HepG2 (cell line): Measurements from ENCODE around the gene CCDC97. TPM values are rescaled to one million over a fixed set of nuclear protein-coding genes. Genes with fewer than 3 reads are reported as not detected.
"Not testable (repeated sequence)": the region's sequence is repeated elsewhere in the genome, so short reads cannot be mapped to it uniquely, and the experiment has no call there.

Experiments used
- ATAC-seq: fragments of 200-7000 bp; cut with Tn5 transposase; 3 replicates; pipeline ENCODE4 v1.9.1; 2020; ENCODE audit warnings: mild to moderate bottlenecking, moderate library complexity
- BruUV-seq: library from RNA; stranded (reverse); fragments of 400-500 nt; replicated peaks from 2 replicates; lab custom pipeline; 2021; lab: Mats Ljungman, UMichigan
- CTCF ChIA-PET: fragments of 300-600 bp; formaldehyde crosslinking; extraction: SDS; loops from one replicate; lab custom pipeline; 2021; ENCODE audit warnings: low total read pairs, inconsistent platforms, low intra/inter-chr PET ratio; lab: Yijun Ruan, JAX
- POLR2A ChIA-PET: fragments of 350-600 bp; sonication (Branson Sonifier 250); formaldehyde crosslinking; loops from one replicate; lab custom pipeline; 2020; ENCODE audit warnings: antibody characterized with exemption, inconsistent platforms; lab: Yijun Ruan, JAX
- DNase-seq: peaks from one replicate; pipeline ENCODE4 v3.0.0-alpha.2; 2015; ENCODE audit warnings: low spot score
- FAIRE-seq: peaks from 3 replicates; lab custom pipeline; 2011; peaks lifted over from hg19 to GRCh38; lab: Jason Lieb, UNC
- H2AFZ ChIP-seq: one replicate; pipeline ENCODE4 v1.6.1; 2011; ENCODE audit warnings: low read length, inconsistent platforms
- H3K27ac ChIP-seq: fragments of 300-600 bp; 3 replicates; pipeline ENCODE4 v1.8.0; 2011; ENCODE audit warnings: mixed run types, mild to moderate bottlenecking, mixed read lengths, low read length, inconsistent platforms; ENCODE audit not compliant: insufficient read depth; ENCODE audit errors: extremely low read length
- H3K27me3 ChIP-seq, 2 experiments: fragments of 200-600 bp in 1 of 2; 2 replicates in 1 of 2; 3 replicates in 1 of 2; pipeline versions ENCODE4 v1.6.0 to v1.8.0; 2011; ENCODE audit warnings: low read length in 2 of 2, mild to moderate bottlenecking in 2 of 2, moderate library complexity in 2 of 2, inconsistent platforms in 1 of 2; ENCODE audit not compliant: insufficient read depth in 2 of 2, control insufficient read depth in 1 of 2
- H3K36me3 ChIP-seq, 2 experiments: fragments of 200-600 bp in 1 of 2; replicated peaks in 1 of 2; 2 replicates in 1 of 2; 3 replicates in 1 of 2; pipeline versions ENCODE4 v1.5.1 to v1.8.0; 2011; ENCODE audit warnings: low read length in 2 of 2, inconsistent platforms in 1 of 2; ENCODE audit not compliant: insufficient read depth in 2 of 2, control insufficient read depth in 1 of 2
- H3K4me1 ChIP-seq: 2 replicates; pipeline ENCODE4 v1.5.1; 2012; ENCODE audit warnings: low read length, inconsistent platforms; ENCODE audit not compliant: insufficient read depth
- H3K4me2 ChIP-seq: 2 replicates; pipeline ENCODE4 v1.6.0; 2011; ENCODE audit warnings: low read depth, low read length, inconsistent platforms
- H3K4me3 ChIP-seq, 3 experiments: fragments of 200-600 bp in 1 of 3; sonication (generic), shearing (Covaris generic) in 1 of 3; replicated peaks in 1 of 3; 2 replicates each; pipeline ENCODE4 v1.5.1; 2011 to 2016; ENCODE audit warnings: low read length in 3 of 3, inconsistent platforms in 2 of 3, low read depth in 2 of 3, mild to moderate bottlenecking in 2 of 3, control low read depth in 1 of 3, mixed read lengths in 1 of 3; ENCODE audit not compliant: insufficient read depth in 1 of 3
- H3K79me2 ChIP-seq: one replicate; pipeline ENCODE4 v1.6.1; 2011; ENCODE audit warnings: low read length, inconsistent platforms; ENCODE audit not compliant: insufficient read depth
- H3K9ac ChIP-seq: 2 replicates; pipeline ENCODE4 v1.6.0; 2011; ENCODE audit warnings: mild to moderate bottlenecking, low read depth, low read length, inconsistent platforms; ENCODE audit not compliant: insufficient read depth
- H3K9me3 ChIP-seq: 2 replicates; pipeline ENCODE4 v1.5.1; 2012; ENCODE audit warnings: mild to moderate bottlenecking, low read length
- H4K20me1 ChIP-seq: 2 replicates; pipeline ENCODE4 v1.6.0; 2011; ENCODE audit warnings: inconsistent platforms, mild to moderate bottlenecking, low read length, moderate library complexity; ENCODE audit not compliant: insufficient read depth
- JUN ChIP-seq: sonication (generic); formaldehyde crosslinking; IDR thresholded peaks from 2 replicates; pipeline ENCODE4 v1.4.0; 2020; ENCODE audit warnings: mild to moderate bottlenecking, missing genetic modification reagents
- MYC ChIP-seq: sonication (generic); formaldehyde crosslinking; IDR thresholded peaks from 2 replicates; pipeline ENCODE4 v1.9.0; 2021; ENCODE audit warnings: missing genetic modification reagents, borderline replicate concordance
- NFE2L2 ChIP-seq: fragments of 150-350 bp; IDR thresholded peaks from 2 replicates; pipeline ENCODE4 v1.6.1; 2014; ENCODE audit warnings: low read length
- SMARCE1 ChIP-seq: fragments of 450-650 bp; IDR thresholded peaks from 2 replicates; pipeline ENCODE4 v1.6.1; 2017; ENCODE audit warnings: borderline replicate concordance
- ZNF350 ChIP-seq: sonication (generic); formaldehyde crosslinking; IDR thresholded peaks from 2 replicates; pipeline ENCODE4 v1.4.0; 2020; ENCODE audit warnings: mild to moderate bottlenecking, low read depth, missing genetic modification reagents, borderline replicate concordance
- ZNF713 ChIP-seq: sonication (generic); formaldehyde crosslinking; IDR thresholded peaks from 2 replicates; pipeline ENCODE4 v1.4.0; 2020; ENCODE audit warnings: mild to moderate bottlenecking, missing genetic modification reagents
- ZNF879 ChIP-seq: sonication (generic); formaldehyde crosslinking; IDR thresholded peaks from 2 replicates; pipeline ENCODE4 v1.8.1; 2023; ENCODE audit warnings: missing genetic modification reagents
- ZNF883 ChIP-seq: sonication (generic); formaldehyde crosslinking; IDR thresholded peaks from 2 replicates; pipeline ENCODE4 v1.5.1; 2020; ENCODE audit warnings: mild to moderate bottlenecking, missing genetic modification reagents; ENCODE audit errors: not compliant biosample characterization
- WGBS: methylation state at CpG from one replicate; pipeline ENCODE4 v1.1.6; 2017; ENCODE audit warnings: low lambda C conversion rate; 5-methylcytosine and 5-hydroxymethylcytosine counted together
- in situ Hi-C: cut with HindIII; loops from 2 replicates; pipeline ENCODE4 v1.10.0; 2017; ENCODE audit warnings: low pct_unique_long_range_greater_than_20kb; ENCODE audit not compliant: extremely low pct_ligation_motif_present
- intact Hi-C: fragments of 100-400 bp; cut with micrococcal nuclease; formaldehyde crosslinking; loops from one replicate; pipeline ENCODE4 v1.10.0; 2022; ENCODE audit not compliant: unreplicated experiment
- polyA plus RNA-seq, 8 experiments: library from polyadenylated mRNA; depleted of rRNA in 3 of 8; stranded (reverse) in 7 of 8; unstranded in 1 of 8; fragments of >200 nt; fragmentation: Illumina TruSeq in 4 of 8; extraction: Trizol in 4 of 8; gene quantifications; 2 replicates each; pipeline versions ENCODE4 v1.2.1 to v1.2.3, GENCODE V29; 2011 to 2016; ENCODE audit warnings: low read depth in 4 of 8, missing spikeins in 1 of 8, mixed read lengths in 1 of 8; ENCODE audit not compliant: insufficient read depth in 1 of 8
- total RNA-seq, 5 experiments: library from RNA; depleted of rRNA; stranded (reverse); fragments of >200 nt; fragmentation: Illumina TruSeq; extraction: Trizol; gene quantifications; 2 replicates each; pipeline ENCODE4 v1.2.3, GENCODE V29; 2016; ENCODE audit warnings: low read depth in 1 of 5

Gene CCDC97
- total and polyA plus RNA-seq, 2 of the 13 experiments (the other 11 are each of a cell fraction or from before 2014, with no cell fraction given), result 6.2 to 7.3 TPM

GRCh38 chr19:41288673-41289530 is 21.1 kb upstream of the CCDC97 start:
- no peak for TF ChIP-seq ZNF879 (CRISPR knock-in tag)
- TF ChIP-seq ZNF350, result no peak
- TF ChIP-seq JUN, result no peak
- no peak for TF ChIP-seq NFE2L2
- no peak for TF ChIP-seq ZNF883 (CRISPR knock-in tag)
- no peak for TF ChIP-seq ZNF713 (CRISPR knock-in tag)
- no peak for TF ChIP-seq SMARCE1
- TF ChIP-seq MYC (CRISPR knock-in tag), result no peak
- POLR2A ChIA-PET, result no interaction called here
- Histone ChIP-seq H4K20me1 (0 out of 2 replicates have a peak, but pooled peaks cover 3% of the 10 kb centered on the region), H3K4me1 (peaks cover 14% of the 10 kb centered on the region; the same call in 1 of the 2 replicates), H2AFZ (no peak overlapping the region), H3K79me2 (peaks cover 4% of the 10 kb centered on the region), H3K9me3 (no peaks in the 10 kb centered on the region), H3K9ac (no peak overlapping the region), H3K4me3 (no peak overlapping the region), H3K27ac (no peak overlapping the region), H3K4me2 (no peak overlapping the region), H3K36me3 (peaks cover 26 to 80% of the 10 kb centered on the region in 2 experiments), H3K27me3 (no peaks in the 10 kb centered on the region)
- DNase-seq (no peak), ATAC-seq (no peak), FAIRE-seq (no peak)
- WGBS, result 98% methylated on average over 3 of the region's 3 CpGs
- CTCF ChIA-PET, result no interaction called here
- no TSS peak for BruUV-seq
- intact Hi-C loops (no loop called here), in situ Hi-C loops (no loop called here)

- H3K79me2 ChIP-seq, DNase-seq, H2AFZ ChIP-seq, in situ Hi-C loops, ATAC-seq, H3K4me2 ChIP-seq, H3K4me3 ChIP-seq, H4K20me1 ChIP-seq, CTCF ChIA-PET, BruUV-seq, H3K27me3 ChIP-seq, H3K9ac ChIP-seq, FAIRE-seq, POLR2A ChIA-PET, intact Hi-C loops, H3K9me3 ChIP-seq, H3K27ac ChIP-seq: not testable (repeated sequence)
- H3K36me3 ChIP-seq, result peaks cover 31 to 85% of the 10 kb centered on the region in 2 experiments
- WGBS, result 95% methylated on average over 8 of the region's 8 CpGs
- H3K4me1 ChIP-seq, result peaks cover 11% of the 10 kb centered on the region; the same call in 1 of the 2 replicates
Measured at GRCh38 chr19:41289814-41290213, 20.2 kb upstream of the CCDC97 start.
